A673 (cell line): ENCODE measurements around the gene MAP7. TPM values are rescaled to one million over a fixed set of nuclear protein-coding genes. Genes with fewer than 3 reads are reported as not detected.

ENCODE experiments used
- BruUV-seq: library from RNA; stranded (reverse); fragments of 400-500 nt; replicated peaks from 2 replicates; lab custom pipeline; 2021; lab: Mats Ljungman, UMichigan
- CTCF ChIA-PET: fragments of 300-600 bp; sonication (Branson Sonifier 250); formaldehyde crosslinking; loops from one replicate; lab custom pipeline; 2022; ENCODE audit warnings: antibody characterized with exemption; lab: Charles Lee
- POLR2A ChIA-PET: fragments of 300-600 bp; sonication (Branson Sonifier 250); formaldehyde crosslinking; loops from one replicate; lab custom pipeline; 2022; ENCODE audit warnings: antibody characterized with exemption; ENCODE audit not compliant: low non-redundant PET; lab: Charles Lee
- DNase-seq: peaks from one replicate; pipeline ENCODE4 v3.0.0-alpha.2; 2015; ENCODE audit warnings: low spot score
- H3K27ac ChIP-seq: fragments of 200-600 bp; sonication (generic); 2 replicates; pipeline ENCODE4 v1.5.1; 2016; ENCODE audit warnings: mixed run types, low read depth, mild to moderate bottlenecking, mixed read lengths, antibody characterized with exemption, low read length; ENCODE audit not compliant: poor library complexity, severe bottlenecking
- H3K27me3 ChIP-seq: fragments of 200-600 bp; sonication (generic); replicated peaks from 2 replicates; pipeline ENCODE4 v1.6.1; 2017; ENCODE audit warnings: mixed run types, low read depth, mild to moderate bottlenecking, mixed read lengths, antibody characterized with exemption, low read length; ENCODE audit not compliant: insufficient read depth, poor library complexity
- H3K36me3 ChIP-seq: fragments of 200-600 bp; sonication (generic); 2 replicates; pipeline ENCODE4 v1.6.1; 2016; ENCODE audit warnings: mixed run types, mild to moderate bottlenecking, mixed read lengths, antibody characterized with exemption, low read length; ENCODE audit not compliant: insufficient read depth, poor library complexity, severe bottlenecking
- H3K4me1 ChIP-seq: fragments of 200-600 bp; sonication (generic); 2 replicates; pipeline ENCODE4 v1.6.1; 2017; ENCODE audit warnings: mixed run types, mild to moderate bottlenecking, mixed read lengths, antibody characterized with exemption, low read length; ENCODE audit not compliant: insufficient read depth, poor library complexity, severe bottlenecking
- H3K4me3 ChIP-seq: fragments of 200-600 bp; sonication (generic); 2 replicates; pipeline ENCODE4 v1.5.1; 2016; ENCODE audit warnings: low read depth, mixed run types, mild to moderate bottlenecking, mixed read lengths, low read length; ENCODE audit not compliant: poor library complexity, severe bottlenecking
- H3K9me3 ChIP-seq: fragments of 200-600 bp; sonication (generic); 2 replicates; pipeline ENCODE4 v1.6.1; 2016; ENCODE audit warnings: mixed run types, low read depth, mild to moderate bottlenecking, mixed read lengths, antibody characterized with exemption, low read length; ENCODE audit not compliant: poor library complexity, severe bottlenecking
- EZH2 ChIP-seq: fragments of 200-600 bp; sonication (generic); IDR thresholded peaks from 2 replicates; pipeline ENCODE4 v1.6.1; 2017; ENCODE audit warnings: borderline replicate concordance, low read depth, mild to moderate bottlenecking, mixed read lengths, antibody characterized with exemption, low read length; ENCODE audit not compliant: poor library complexity, severe bottlenecking
- intact Hi-C: fragments of 100-400 bp; cut with micrococcal nuclease; formaldehyde crosslinking; loops from one replicate; pipeline ENCODE4 v1.10.0; 2022; ENCODE audit not compliant: unreplicated experiment
- total RNA-seq: library from RNA; stranded (reverse); gene quantifications from 2 replicates; pipeline ENCODE4 v1.2.3, GENCODE V29; 2021
- TF ChIP-seq, protein P1 (sequence below): fragments of 300-800, 200-600 bp; sonication (generic); conservative IDR thresholded peaks from 2 replicates; pipeline ENCODE4 v1.5.1; 2017; ENCODE audit warnings: low read depth, mild to moderate bottlenecking, antibody characterized with exemption, low read length, moderate library complexity, mixed read lengths

The MAP7 gene
- total RNA-seq, 1 experiment from 2014 or later: 0.09 TPM

DNA sequence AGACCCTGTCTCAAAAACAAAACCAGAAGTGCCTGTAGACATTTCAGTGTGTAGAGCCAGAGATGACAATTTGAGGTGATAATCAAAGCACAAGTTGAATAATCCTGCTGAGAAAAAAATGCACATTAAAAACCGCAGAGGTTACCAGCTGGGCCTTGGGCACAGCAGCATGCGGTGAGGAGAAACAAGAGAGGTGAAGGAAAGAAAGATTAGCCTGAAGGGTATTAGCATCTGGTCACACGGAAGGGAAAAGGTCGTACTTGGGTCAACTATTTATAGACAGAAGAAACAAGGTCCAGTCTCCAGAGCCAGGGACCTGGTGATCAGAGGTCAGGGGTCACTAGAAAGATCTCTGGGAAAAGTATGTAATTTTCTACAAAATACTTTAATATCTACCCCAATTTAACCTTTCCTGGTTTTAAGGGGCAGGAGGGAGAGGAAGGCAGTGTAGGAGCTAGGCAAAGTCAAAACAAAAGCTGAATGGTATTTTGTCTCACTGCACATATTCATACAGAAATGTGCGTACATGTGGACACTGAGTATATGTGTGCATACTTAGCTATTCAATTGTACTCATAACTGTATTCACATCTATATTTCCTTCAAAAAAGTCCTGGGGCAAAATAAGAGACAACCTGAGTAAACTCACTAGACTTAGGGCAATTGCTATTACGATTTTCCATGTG lies 10.1 kb downstream of the MAP7 start:
- TF ChIP-seq EZH2: no peak
- TF ChIP-seq, protein P1, sequence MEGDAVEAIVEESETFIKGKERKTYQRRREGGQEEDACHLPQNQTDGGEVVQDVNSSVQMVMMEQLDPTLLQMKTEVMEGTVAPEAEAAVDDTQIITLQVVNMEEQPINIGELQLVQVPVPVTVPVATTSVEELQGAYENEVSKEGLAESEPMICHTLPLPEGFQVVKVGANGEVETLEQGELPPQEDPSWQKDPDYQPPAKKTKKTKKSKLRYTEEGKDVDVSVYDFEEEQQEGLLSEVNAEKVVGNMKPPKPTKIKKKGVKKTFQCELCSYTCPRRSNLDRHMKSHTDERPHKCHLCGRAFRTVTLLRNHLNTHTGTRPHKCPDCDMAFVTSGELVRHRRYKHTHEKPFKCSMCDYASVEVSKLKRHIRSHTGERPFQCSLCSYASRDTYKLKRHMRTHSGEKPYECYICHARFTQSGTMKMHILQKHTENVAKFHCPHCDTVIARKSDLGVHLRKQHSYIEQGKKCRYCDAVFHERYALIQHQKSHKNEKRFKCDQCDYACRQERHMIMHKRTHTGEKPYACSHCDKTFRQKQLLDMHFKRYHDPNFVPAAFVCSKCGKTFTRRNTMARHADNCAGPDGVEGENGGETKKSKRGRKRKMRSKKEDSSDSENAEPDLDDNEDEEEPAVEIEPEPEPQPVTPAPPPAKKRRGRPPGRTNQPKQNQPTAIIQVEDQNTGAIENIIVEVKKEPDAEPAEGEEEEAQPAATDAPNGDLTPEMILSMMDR: no peak
- Histone ChIP-seq H3K9me3 (no peaks in the 10 kb centered on the region), H3K4me3 (no peak overlapping the region), H3K4me1 (no peaks in the 10 kb centered on the region), H3K36me3 (no peaks in the 10 kb centered on the region), H3K27me3 (peaks cover 16% of the 10 kb centered on the region), H3K27ac (no peak overlapping the region)
- DNase-seq: no peak
- intact Hi-C loops: no loop called here
- CTCF ChIA-PET: interaction anchor here (0.5 kb wide), 1 partner anchor 10 kb away, joined by 3 read pairs; the partner anchor contains the start of gene MAP7
- BruUV-seq: no TSS peak
- POLR2A ChIA-PET: no interaction called here

DNA sequence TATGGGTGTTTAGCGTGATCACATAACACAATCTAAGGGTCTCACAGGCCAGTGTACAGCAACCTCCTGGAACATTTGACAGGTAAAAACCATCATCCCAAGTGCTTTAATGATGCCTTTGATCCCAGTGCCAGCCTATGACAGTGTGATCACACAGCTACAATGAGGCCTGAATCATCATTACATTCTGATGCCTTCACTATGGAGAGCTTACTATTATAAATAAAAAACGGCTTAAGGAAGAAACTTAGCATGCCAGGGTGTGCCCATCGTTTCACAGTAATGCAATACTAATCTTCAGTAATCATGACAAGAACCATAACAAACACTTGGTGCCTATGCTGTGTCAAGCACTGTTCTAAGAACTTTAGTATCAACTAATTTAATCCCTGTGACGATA lies 11.4 kb downstream of the MAP7 start:
- no peak for DNase-seq
- CTCF ChIA-PET: no interaction called here
- Histone ChIP-seq H3K4me3 (no peak overlapping the region), H3K4me1 (no peaks in the 10 kb centered on the region), H3K36me3 (no peaks in the 10 kb centered on the region), H3K27ac (no peak overlapping the region), H3K9me3 (no peaks in the 10 kb centered on the region), H3K27me3 (peaks cover 8% of the 10 kb centered on the region)
- POLR2A ChIA-PET: no interaction called here
- BruUV-seq: no TSS peak
- no peak for TF ChIP-seq EZH2
- TF ChIP-seq, protein P1: no peak
- intact Hi-C loops: no loop called here

DNA sequence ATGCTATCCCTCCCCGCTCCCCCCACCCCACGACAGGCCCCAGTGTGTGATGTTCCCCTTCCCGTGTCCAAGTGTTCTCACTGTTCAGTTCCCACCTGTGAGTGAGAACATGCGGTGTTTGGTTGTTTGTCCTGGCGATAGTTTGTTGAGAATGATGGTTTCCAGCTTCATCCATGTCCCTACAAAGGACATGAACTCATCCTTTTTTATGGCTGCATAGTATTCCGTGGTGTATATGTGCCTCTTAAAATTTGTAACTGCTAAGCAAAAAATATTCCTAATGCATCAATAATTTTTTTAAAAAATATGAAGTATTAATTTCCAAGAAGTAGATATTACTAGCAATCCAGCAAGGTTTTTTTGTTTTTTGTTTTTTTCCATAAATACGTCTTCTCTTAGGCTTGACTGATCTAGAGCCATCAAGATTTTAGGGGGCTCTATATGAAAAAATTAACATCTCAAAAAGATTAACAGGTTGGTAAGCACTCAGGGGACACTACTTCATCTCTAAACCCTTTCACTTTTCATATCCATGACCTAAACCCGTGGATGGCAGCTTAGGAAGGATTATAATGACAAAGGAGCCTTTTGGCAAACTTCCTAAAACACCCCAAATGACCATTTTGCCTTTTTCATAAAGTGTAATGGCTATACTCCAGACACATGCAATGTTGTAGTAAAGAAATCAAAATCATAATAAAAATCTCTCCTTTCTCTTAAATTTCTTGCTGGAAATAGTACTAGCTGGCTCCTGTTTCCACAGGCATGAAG lies 14.2 kb downstream of the MAP7 start:
- no peak for TF ChIP-seq EZH2
- TF ChIP-seq, protein P1: no peak
- H3K9me3 ChIP-seq: no peaks in the 10 kb centered on the region
- intact Hi-C loops: no loop called here
- ChIA-PET CTCF (no interaction called here), POLR2A (no interaction called here)
- H3K27me3 ChIP-seq: no peaks in the 10 kb centered on the region
- no peak overlapping the region for H3K27ac ChIP-seq
- no TSS peak for BruUV-seq
- DNase-seq: no peak
- H3K4me3 ChIP-seq: no peak overlapping the region
- H3K36me3 ChIP-seq: no peaks in the 10 kb centered on the region
- H3K4me1 ChIP-seq: no peaks in the 10 kb centered on the region
